Endothelial cell (in vitro differentiated cells): ENCODE data around the gene PRB4. TPM values are rescaled to one million over a fixed set of nuclear protein-coding genes. Genes with fewer than 3 reads are reported as not detected.

ENCODE experiments used
- DNase-seq: peaks from one replicate; pipeline ENCODE4 v3.0.0; 2021; ENCODE audit warnings: low spot score
- H3K27ac Mint-ChIP-seq: one replicate; pipeline ENCODE4 v1.8.0; 2021; ENCODE audit warnings: mixed read lengths, inconsistent platforms; ENCODE audit not compliant: unreplicated experiment
- H3K27me3 Mint-ChIP-seq: one replicate; pipeline ENCODE4 v1.8.0; 2021; ENCODE audit warnings: mild to moderate bottlenecking, moderate library complexity, mixed read lengths, inconsistent platforms; ENCODE audit not compliant: unreplicated experiment
- H3K36me3 Mint-ChIP-seq: one replicate; pipeline ENCODE4 v1.8.0; 2021; ENCODE audit warnings: mild to moderate bottlenecking, low read depth, mixed read lengths, inconsistent platforms; ENCODE audit not compliant: unreplicated experiment
- H3K4me1 Mint-ChIP-seq: one replicate; pipeline ENCODE4 v1.8.0; 2021; ENCODE audit warnings: mild to moderate bottlenecking, mixed read lengths, inconsistent platforms; ENCODE audit not compliant: unreplicated experiment
- H3K4me3 Mint-ChIP-seq: one replicate; pipeline ENCODE4 v1.8.0; 2021; ENCODE audit warnings: mild to moderate bottlenecking, mixed read lengths, inconsistent platforms; ENCODE audit not compliant: unreplicated experiment
- H3K9me3 Mint-ChIP-seq: one replicate; pipeline ENCODE4 v1.8.0; 2021; ENCODE audit warnings: mixed read lengths, inconsistent platforms; ENCODE audit not compliant: unreplicated experiment
- CTCF ChIP-seq: fragments of 200-600 bp; sonication (generic); IDR thresholded peaks from one replicate; pipeline ENCODE4 v1.5.0; 2021; ENCODE audit warnings: antibody characterized with exemption; ENCODE audit not compliant: unreplicated experiment
- total RNA-seq: library from RNA; stranded (reverse); fragmentation: NEBNext Ultra II Directional; extraction: Animal tissue kit (Norgen Biotek cat#: 25700); gene quantifications from one replicate; pipeline ENCODE4 v1.2.1, GENCODE V29; 2021; ENCODE audit not compliant: unreplicated experiment

Gene PRB4
- total RNA-seq, 1 donor from 2014 or later: not detected

- no peak for TF ChIP-seq CTCF
- no peak overlapping the region for H3K4me3 Mint-ChIP-seq
- H3K27me3 Mint-ChIP-seq: peaks cover 2% of the 10 kb centered on the region
- no peaks in the 10 kb centered on the region for H3K36me3 Mint-ChIP-seq
- H3K4me1 Mint-ChIP-seq: no peaks in the 10 kb centered on the region
- H3K9me3 Mint-ChIP-seq: no peaks in the 10 kb centered on the region
- H3K27ac Mint-ChIP-seq: no peak overlapping the region
- DNase-seq: no peak
Observed at GRCh38 chr12:11264501-11264900, 45.7 kb downstream of the PRB4 start.

Other genes starting within 250 kb of the PRB4 start
- 0.82 TPM for gene TAS2R46, start 248.1 kb downstream of the PRB4 start, total RNA-seq
- 0.62 TPM for gene TAS2R43, start 218.1 kb downstream of the PRB4 start, total RNA-seq
- 1.7 TPM for gene TAS2R30, start 175.8 kb downstream of the PRB4 start, total RNA-seq
- gene SMIM10L1, start 139.2 kb downstream of the PRB4 start, total RNA-seq: 15.9 TPM
- not detected for gene TAS2R42, start 123.5 kb downstream of the PRB4 start, total RNA-seq
- gene PRB3, start 40.7 kb downstream of the PRB4 start, total RNA-seq: not detected
- not detected for gene PRB2, start 85.1 kb upstream of the PRB4 start, total RNA-seq